Measurements from ENCODE around the gene DPP6. TPM values are rescaled to one million over a fixed set of nuclear protein-coding genes. Genes with fewer than 3 reads are reported as not detected.

DPP6 gene
- total RNA-seq, 1 experiment from 2014 or later, result not detected

- Histone ChIP-seq H3K4me3 (ENCODE audit: low read depth in 2 of 2, low read length in 2 of 2) (no peak overlapping the region), H3K27me3 (ENCODE audit: control insufficient read depth, insufficient read depth, low read length) (no peaks in the 10 kb centered on the region), H3K9me3 (ENCODE audit: control insufficient read depth, insufficient read depth, low read depth, low read length) (no peaks in the 10 kb centered on the region), H3K36me3 (ENCODE audit: control insufficient read depth, insufficient read depth, low read length) (no peaks in the 10 kb centered on the region), H3K4me1 (ENCODE audit: control insufficient read depth, insufficient read depth, low read length) (no peaks in the 10 kb centered on the region), H3K27ac (ENCODE audit: low read length) (no peak overlapping the region)
- in situ Hi-C loops (cut with HindIII; ENCODE audit: low pct_unique_long_range_greater_than_20kb, low sequenced_read_pairs), result no loop called here
- no TSS peak for BruUV-seq (replicated peaks)
- DNase-seq (ENCODE audit: low read depth, low spot score) (no peak), ATAC-seq (no peak)
- ChIA-PET CTCF (no interaction called here), POLR2A (interaction anchor here (0.6 kb wide), 1 partner anchor 20 kb away, joined by 3 read pairs; no protein-coding TSS in a partner anchor)
- TF ChIP-seq SIN3A (IDR thresholded peaks at IDR 0.05; ENCODE audit: borderline replicate concordance, insufficient read depth, low read depth, low read length) (no peak), TCF7L2 (IDR thresholded peaks at IDR 0.05; ENCODE audit: low read depth, low read length) (no peak), POLR2AphosphoS5 (IDR thresholded peaks at IDR 0.05; ENCODE audit: low read depth, low read length) (no peak)
- TF ChIP-seq, protein P1, sequence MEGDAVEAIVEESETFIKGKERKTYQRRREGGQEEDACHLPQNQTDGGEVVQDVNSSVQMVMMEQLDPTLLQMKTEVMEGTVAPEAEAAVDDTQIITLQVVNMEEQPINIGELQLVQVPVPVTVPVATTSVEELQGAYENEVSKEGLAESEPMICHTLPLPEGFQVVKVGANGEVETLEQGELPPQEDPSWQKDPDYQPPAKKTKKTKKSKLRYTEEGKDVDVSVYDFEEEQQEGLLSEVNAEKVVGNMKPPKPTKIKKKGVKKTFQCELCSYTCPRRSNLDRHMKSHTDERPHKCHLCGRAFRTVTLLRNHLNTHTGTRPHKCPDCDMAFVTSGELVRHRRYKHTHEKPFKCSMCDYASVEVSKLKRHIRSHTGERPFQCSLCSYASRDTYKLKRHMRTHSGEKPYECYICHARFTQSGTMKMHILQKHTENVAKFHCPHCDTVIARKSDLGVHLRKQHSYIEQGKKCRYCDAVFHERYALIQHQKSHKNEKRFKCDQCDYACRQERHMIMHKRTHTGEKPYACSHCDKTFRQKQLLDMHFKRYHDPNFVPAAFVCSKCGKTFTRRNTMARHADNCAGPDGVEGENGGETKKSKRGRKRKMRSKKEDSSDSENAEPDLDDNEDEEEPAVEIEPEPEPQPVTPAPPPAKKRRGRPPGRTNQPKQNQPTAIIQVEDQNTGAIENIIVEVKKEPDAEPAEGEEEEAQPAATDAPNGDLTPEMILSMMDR (IDR thresholded peaks at IDR 0.05), result no peak
- TF ChIP-seq, protein P2, sequence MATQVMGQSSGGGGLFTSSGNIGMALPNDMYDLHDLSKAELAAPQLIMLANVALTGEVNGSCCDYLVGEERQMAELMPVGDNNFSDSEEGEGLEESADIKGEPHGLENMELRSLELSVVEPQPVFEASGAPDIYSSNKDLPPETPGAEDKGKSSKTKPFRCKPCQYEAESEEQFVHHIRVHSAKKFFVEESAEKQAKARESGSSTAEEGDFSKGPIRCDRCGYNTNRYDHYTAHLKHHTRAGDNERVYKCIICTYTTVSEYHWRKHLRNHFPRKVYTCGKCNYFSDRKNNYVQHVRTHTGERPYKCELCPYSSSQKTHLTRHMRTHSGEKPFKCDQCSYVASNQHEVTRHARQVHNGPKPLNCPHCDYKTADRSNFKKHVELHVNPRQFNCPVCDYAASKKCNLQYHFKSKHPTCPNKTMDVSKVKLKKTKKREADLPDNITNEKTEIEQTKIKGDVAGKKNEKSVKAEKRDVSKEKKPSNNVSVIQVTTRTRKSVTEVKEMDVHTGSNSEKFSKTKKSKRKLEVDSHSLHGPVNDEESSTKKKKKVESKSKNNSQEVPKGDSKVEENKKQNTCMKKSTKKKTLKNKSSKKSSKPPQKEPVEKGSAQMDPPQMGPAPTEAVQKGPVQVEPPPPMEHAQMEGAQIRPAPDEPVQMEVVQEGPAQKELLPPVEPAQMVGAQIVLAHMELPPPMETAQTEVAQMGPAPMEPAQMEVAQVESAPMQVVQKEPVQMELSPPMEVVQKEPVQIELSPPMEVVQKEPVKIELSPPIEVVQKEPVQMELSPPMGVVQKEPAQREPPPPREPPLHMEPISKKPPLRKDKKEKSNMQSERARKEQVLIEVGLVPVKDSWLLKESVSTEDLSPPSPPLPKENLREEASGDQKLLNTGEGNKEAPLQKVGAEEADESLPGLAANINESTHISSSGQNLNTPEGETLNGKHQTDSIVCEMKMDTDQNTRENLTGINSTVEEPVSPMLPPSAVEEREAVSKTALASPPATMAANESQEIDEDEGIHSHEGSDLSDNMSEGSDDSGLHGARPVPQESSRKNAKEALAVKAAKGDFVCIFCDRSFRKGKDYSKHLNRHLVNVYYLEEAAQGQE (IDR thresholded peaks at IDR 0.05; ENCODE audit: insufficient read depth in 1 of 2, low read depth in 2 of 2, low read length in 1 of 2), result no peak
- intact Hi-C loops (cut with micrococcal nuclease; ENCODE audit: unreplicated experiment), result no loop called here
These were observed 524.4 kb downstream of the DPP6 start for GRCh38 chr7:154576604-154577003.

GRCh38 chr7:154577141-154577873 is 525.1 kb downstream of the DPP6 start:
- Histone ChIP-seq H3K27ac (ENCODE audit: low read length) (no peak overlapping the region), H3K4me3 (ENCODE audit: low read depth in 2 of 2, low read length in 2 of 2) (no peak overlapping the region), H3K27me3 (ENCODE audit: control insufficient read depth, insufficient read depth, low read length) (no peaks in the 10 kb centered on the region), H3K9me3 (ENCODE audit: control insufficient read depth, insufficient read depth, low read depth, low read length) (no peaks in the 10 kb centered on the region), H3K4me1 (ENCODE audit: control insufficient read depth, insufficient read depth, low read length) (no peaks in the 10 kb centered on the region), H3K36me3 (ENCODE audit: control insufficient read depth, insufficient read depth, low read length) (no peaks in the 10 kb centered on the region)
- DNase-seq (ENCODE audit: low read depth, low spot score) (no peak), ATAC-seq (no peak)
- TF ChIP-seq TCF7L2 (IDR thresholded peaks at IDR 0.05; ENCODE audit: low read depth, low read length), result no peak
- TF ChIP-seq POLR2AphosphoS5 (IDR thresholded peaks at IDR 0.05; ENCODE audit: low read depth, low read length), result no peak
- TF ChIP-seq SIN3A (IDR thresholded peaks at IDR 0.05; ENCODE audit: borderline replicate concordance, insufficient read depth, low read depth, low read length), result no peak
- TF ChIP-seq, protein P2 (IDR thresholded peaks at IDR 0.05; ENCODE audit: insufficient read depth in 1 of 2, low read depth in 2 of 2, low read length in 1 of 2), result no peak
- TF ChIP-seq, protein P1 (IDR thresholded peaks at IDR 0.05), result no peak
- no TSS peak for BruUV-seq (replicated peaks)
- intact Hi-C loops (cut with micrococcal nuclease; ENCODE audit: unreplicated experiment) (no loop called here), in situ Hi-C loops (cut with HindIII; ENCODE audit: low pct_unique_long_range_greater_than_20kb, low sequenced_read_pairs) (no loop called here)
- POLR2A ChIA-PET, result no interaction called here
- CTCF ChIA-PET, result no interaction called here

All from Panc1 (cell line).